Hepatocyte (in vitro differentiated cells): ENCODE results near the gene EIF1AX.

Source experiments
- CTCF ChIP-seq: fragments of 200-600 bp; sonication (generic); IDR thresholded peaks from 2 replicates; pipeline ENCODE4 v1.5.1; 2016; ENCODE audit warnings: antibody characterized with exemption, mild to moderate bottlenecking; ENCODE audit not compliant: poor library complexity
- EZH2 ChIP-seq: fragments of 200-600 bp; sonication (generic); IDR thresholded peaks from 2 replicates; pipeline ENCODE4 v1.6.1; 2016; ENCODE audit warnings: antibody characterized with exemption, mild to moderate bottlenecking, borderline replicate concordance
- EZH2phosphoT487 ChIP-seq: fragments of 200-600 bp; sonication (generic); IDR thresholded peaks from one replicate; pipeline ENCODE4 v1.6.1; 2018; ENCODE audit warnings: antibody characterized with exemption, mild to moderate bottlenecking, low read depth, moderate library complexity; ENCODE audit not compliant: unreplicated experiment, severe bottlenecking

GRCh38 chrX:20173313-20173712, 31.7 kb upstream of the EIF1AX start:
- TF ChIP-seq CTCF (no peak), EZH2 (no peak), EZH2phosphoT487 (no peak)
